Immature natural killer cell (primary cell): ENCODE data around the gene SLC30A9. TPM values are rescaled to one million over a fixed set of nuclear protein-coding genes. Genes with fewer than 3 reads are reported as not detected.

ENCODE experiments used
- DNase-seq, 3 donors: peaks; one replicate each; pipeline ENCODE4 v3.0.0; 2022; ENCODE audit warnings: mixed read lengths in 1 of 3
- H3K27ac Mint-ChIP-seq, 6 donors: one replicate each; pipeline ENCODE4 v1.8.0; 2020; ENCODE audit warnings: mixed read lengths in 6 of 6, mild to moderate bottlenecking in 5 of 6, inconsistent platforms in 4 of 6, moderate library complexity in 3 of 6
- H3K27me3 Mint-ChIP-seq, 3 donors: one replicate each; pipeline ENCODE4 v1.8.0; 2020 to 2021; ENCODE audit warnings: low read depth in 3 of 3, mild to moderate bottlenecking in 3 of 3, mixed read lengths in 3 of 3, moderate library complexity in 3 of 3, inconsistent platforms in 1 of 3
- H3K36me3 Mint-ChIP-seq, 3 donors: one replicate each; pipeline ENCODE4 v1.8.0; 2020; ENCODE audit warnings: mixed read lengths in 3 of 3, inconsistent platforms in 2 of 3, mild to moderate bottlenecking in 2 of 3
- H3K4me1 Mint-ChIP-seq, 2 donors: one replicate each; pipeline ENCODE4 v1.8.0; 2020; ENCODE audit warnings: inconsistent platforms in 2 of 2, mild to moderate bottlenecking in 2 of 2, mixed read lengths in 2 of 2, moderate library complexity in 1 of 2
- H3K4me3 Mint-ChIP-seq, 5 donors: one replicate each; pipeline ENCODE4 v1.8.0; 2020; ENCODE audit warnings: mild to moderate bottlenecking in 5 of 5, mixed read lengths in 5 of 5, inconsistent platforms in 3 of 5, moderate library complexity in 3 of 5
- H3K9me3 Mint-ChIP-seq, 6 donors: one replicate each; pipeline ENCODE4 v1.8.0; 2020; ENCODE audit warnings: mild to moderate bottlenecking in 6 of 6, mixed read lengths in 6 of 6, inconsistent platforms in 4 of 6, moderate library complexity in 3 of 6
- polyA plus RNA-seq, 3 donors: library from polyadenylated mRNA; unstranded; fragments of 300-500 nt; fragmentation: Illumina TruSeq; gene quantifications; one replicate each; pipeline ENCODE4 v1.2.3, GENCODE V29; 2021

The SLC30A9 gene
- polyA plus RNA-seq, 3 donors from 2014 or later, result 17.3 to 30.9 (median 29.9) TPM

DNA sequence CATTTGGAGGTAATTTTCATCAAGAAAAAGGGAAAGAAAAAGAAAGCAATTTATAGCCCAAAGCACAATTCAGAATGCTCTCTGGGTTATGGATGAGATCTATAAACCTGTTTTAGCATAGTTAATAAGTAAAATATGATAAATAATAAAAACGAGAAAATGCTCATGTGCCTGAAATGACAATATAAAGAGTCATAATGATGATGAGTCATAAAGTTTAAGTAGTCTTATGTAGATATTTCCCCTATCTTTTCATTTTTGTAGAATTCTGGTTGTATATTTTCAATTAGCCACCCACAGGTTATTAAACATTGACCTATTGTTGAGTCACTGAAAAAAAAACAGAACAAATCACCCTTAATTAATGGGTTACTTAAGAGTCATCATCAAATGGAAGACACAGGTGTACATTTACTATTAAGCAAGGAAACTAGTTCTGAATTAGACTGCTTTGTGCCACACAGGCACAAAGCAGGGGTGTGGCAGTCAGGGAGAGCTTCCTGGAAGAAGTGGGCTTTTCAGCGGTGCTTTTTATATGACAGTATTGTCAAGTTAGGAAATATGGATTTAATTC is 132.8 kb downstream of the SLC30A9 start:
- Mint-ChIP-seq H3K4me3 (no peak overlapping the region), H3K27me3 (peaks cover 0 to 8% (median 7%) of the 10 kb centered on the region in 3 donors), H3K27ac (no peak overlapping the region), H3K36me3 (no peaks in the 10 kb centered on the region), H3K4me1 (no peaks in the 10 kb centered on the region), H3K9me3 (no peaks in the 10 kb centered on the region)
- DNase-seq, result no peak

DNA sequence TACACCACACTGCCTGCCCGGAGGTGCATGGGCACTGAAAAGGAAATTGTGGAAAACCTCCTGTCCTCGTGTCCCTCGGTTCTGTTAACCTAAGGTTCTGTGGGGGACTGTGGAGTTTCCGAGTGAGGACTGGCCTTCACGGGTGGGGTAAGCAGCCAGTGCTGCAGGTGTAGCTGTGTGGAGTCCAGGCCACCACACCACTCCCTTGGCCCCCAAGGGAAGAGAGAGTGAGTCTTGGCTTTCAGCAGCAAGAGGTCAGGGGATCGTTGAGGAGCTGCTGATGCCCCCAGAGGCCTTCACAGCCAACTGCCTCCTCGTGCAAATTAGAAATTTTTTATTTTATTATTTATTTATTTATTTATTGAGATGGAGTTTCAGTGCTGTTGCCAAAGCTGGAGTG is 141.8 kb downstream of the SLC30A9 start:
- Mint-ChIP-seq H3K36me3 (no peaks in the 10 kb centered on the region), H3K9me3 (peaks cover 0 to 2% (median 0%) of the 10 kb centered on the region in 6 donors), H3K4me3 (no peak overlapping the region), H3K27ac (no peak overlapping the region), H3K4me1 (no peaks in the 10 kb centered on the region), H3K27me3 (peaks cover 3 to 6% (median 3%) of the 10 kb centered on the region in 3 donors)
- DNase-seq, result no peak

DNA sequence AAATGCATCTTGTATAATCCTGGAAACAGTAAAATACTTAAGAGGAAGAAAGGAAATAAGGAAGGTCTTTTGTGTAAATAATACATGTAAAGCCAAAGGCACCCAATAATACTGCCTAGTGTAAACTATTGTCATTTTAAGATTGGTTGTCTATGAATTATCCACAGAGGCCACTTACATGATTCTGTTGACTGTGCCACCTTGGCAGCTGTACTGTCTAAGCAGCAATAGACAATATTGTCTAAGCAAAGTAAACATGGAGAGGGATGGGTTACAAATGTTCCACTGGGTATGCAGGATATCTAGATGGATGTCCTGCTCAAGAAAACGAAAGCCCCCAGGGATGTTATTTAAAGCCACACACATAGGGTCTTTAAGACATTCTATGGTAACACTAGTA is 142.7 kb downstream of the SLC30A9 start:
- Mint-ChIP-seq H3K9me3 (peaks cover 0 to 2% (median 0%) of the 10 kb centered on the region in 6 donors), H3K27me3 (peaks cover 3 to 6% (median 3%) of the 10 kb centered on the region in 3 donors), H3K36me3 (no peaks in the 10 kb centered on the region), H3K4me3 (no peak overlapping the region), H3K27ac (no peak overlapping the region), H3K4me1 (no peaks in the 10 kb centered on the region)
- no peak for DNase-seq

DNA sequence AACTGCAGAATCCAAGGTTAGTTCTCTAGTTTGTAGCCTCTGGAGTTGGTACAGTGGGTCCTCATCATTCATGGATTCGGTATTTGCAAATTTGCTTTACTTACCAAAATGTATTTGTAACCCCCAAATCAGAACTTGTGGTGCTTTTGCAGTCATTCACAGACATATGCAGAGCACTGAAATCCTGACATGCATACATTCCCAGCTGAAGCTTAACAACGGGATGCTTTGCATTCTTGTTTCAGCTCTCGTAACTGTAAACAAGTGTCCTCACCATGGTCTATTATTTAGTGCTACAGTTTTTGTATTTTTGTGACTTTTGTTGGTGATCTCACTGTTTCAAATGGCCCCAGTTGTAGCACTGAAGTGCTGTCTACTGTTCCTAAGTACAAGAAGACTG is 146.0 kb downstream of the SLC30A9 start:
- H3K36me3 Mint-ChIP-seq, result no peaks in the 10 kb centered on the region
- H3K27ac Mint-ChIP-seq, result no peak overlapping the region
- H3K9me3 Mint-ChIP-seq, result no peaks in the 10 kb centered on the region
- no peaks in the 10 kb centered on the region for H3K4me1 Mint-ChIP-seq
- DNase-seq, result no peak
- H3K27me3 Mint-ChIP-seq, result peaks cover 0 to 3% (median 2%) of the 10 kb centered on the region in 3 donors
- H3K4me3 Mint-ChIP-seq, result no peak overlapping the region

Other genes with a start within 250 kb of the SLC30A9 start
- gene PHOX2B, start 241.8 kb upstream of the SLC30A9 start, polyA plus RNA-seq, result not detected
- 10 to 100 TPM; 11.0 to 31.4 (median 14.1) TPM for gene TMEM33, start 55.1 kb upstream of the SLC30A9 start, polyA plus RNA-seq
- gene DCAF4L1, start 8.8 kb upstream of the SLC30A9 start, polyA plus RNA-seq, result under 1 TPM in 1 of 3 donors, not detected in 2; 0.08 TPM
- under 1 TPM in 2 of 3 donors, not detected in 1; 0.14 to 0.24 TPM for gene BEND4, start 162.1 kb downstream of the SLC30A9 start, polyA plus RNA-seq